ENCODE data around the gene MPLKIP. TPM values are rescaled to one million over a fixed set of nuclear protein-coding genes. Genes with fewer than 3 reads are reported as not detected.
A peak's percentile ranks its signal among the peaks of the same experiment; 100 is the strongest.

MPLKIP gene
- total and polyA plus RNA-seq, 2 experiments from 2014 or later, result 44.6 to 51.5 TPM

DNA sequence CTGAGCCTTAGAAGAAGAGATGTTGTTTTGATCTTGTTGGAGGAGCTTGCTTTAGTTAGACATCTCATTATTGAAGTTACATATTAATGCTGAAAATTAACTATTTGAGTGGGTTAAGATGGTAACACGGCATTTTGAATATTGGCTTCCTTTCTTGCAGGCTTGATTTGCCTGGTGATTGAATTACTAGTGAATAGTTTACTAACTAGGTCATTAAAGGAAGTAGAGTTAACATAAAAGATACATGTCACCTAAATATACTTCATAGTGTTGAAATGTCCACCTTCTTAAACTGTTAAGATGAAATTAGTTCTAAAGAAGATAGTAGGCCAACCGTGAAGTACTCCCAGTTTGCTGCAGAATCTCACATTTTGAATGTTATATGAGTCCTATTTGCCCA is 18.5 kb downstream of the MPLKIP start:
- Histone ChIP-seq H3K27me3 (replicated peaks; ENCODE audit: insufficient read depth) (no peaks in the 10 kb centered on the region), H3K9me2 (ENCODE audit: insufficient read depth) (no peaks in the 10 kb centered on the region), H3K27ac (no peak overlapping the region), H3K9me3 (ENCODE audit: low read depth) (no peaks in the 10 kb centered on the region), H3K36me3 (ENCODE audit: low read depth) (no peaks in the 10 kb centered on the region), H3K9ac (no peak overlapping the region), H3F3A (ENCODE audit: insufficient read depth) (no peaks in the 10 kb centered on the region), H2AFZ (no peak overlapping the region), H3K4me1 (ENCODE audit: insufficient read depth) (no peaks in the 10 kb centered on the region), H4K20me1 (ENCODE audit: insufficient read depth) (no peaks in the 10 kb centered on the region), H3K4me3 (no peak overlapping the region), H3K79me2 (ENCODE audit: insufficient read depth) (no peaks in the 10 kb centered on the region), H3K4me2 (ENCODE audit: unreplicated experiment) (no peak overlapping the region)
- in situ Hi-C loops (cut with MboI), result no loop called here
- DNase-seq, result no peak
- WGBS, 2 experiments (ENCODE audit: low coverage in 1 of 2, low lambda C conversion rate in 2 of 2, missing lambda C conversion rate in 2 of 2), result 95 to 98% methylated on average over 2 of the region's 2 CpGs
- TF ChIP-seq EZH2 (IDR thresholded peaks at IDR 0.05; ENCODE audit: insufficient read depth, poor library complexity, severe bottlenecking), result no peak
- TF ChIP-seq EZH2phosphoT487 (IDR thresholded peaks at IDR 0.05; ENCODE audit: insufficient read depth, low read depth), result no peak

DNA sequence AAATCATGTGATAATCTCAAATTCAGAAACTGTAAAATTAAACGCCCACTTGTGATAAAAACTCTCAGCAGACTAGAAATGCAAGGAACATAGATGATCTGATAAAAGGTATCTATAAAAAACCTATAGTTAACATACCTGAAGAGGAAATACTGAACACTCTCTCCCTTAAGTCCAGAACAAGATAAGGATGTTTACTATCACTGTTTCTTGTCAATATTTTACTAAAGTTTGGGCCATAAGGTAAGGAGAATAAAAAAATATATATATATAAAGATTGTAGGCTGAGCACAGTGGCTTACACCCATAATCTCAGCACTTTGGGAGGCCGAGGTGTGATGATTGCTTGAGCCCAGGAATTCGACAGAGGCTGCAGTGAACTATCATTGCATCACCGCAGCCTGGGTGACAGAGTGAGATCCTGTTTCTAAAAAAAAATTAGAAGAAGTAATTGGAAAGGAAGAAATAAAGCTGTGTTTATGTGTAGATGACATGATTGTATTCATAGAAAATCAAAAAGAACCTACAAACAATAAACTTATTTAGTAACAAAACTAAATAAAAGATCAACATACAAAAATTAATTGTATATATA is 28.4 kb downstream of the MPLKIP start:
- Histone ChIP-seq H3F3A (ENCODE audit: insufficient read depth) (no peaks in the 10 kb centered on the region), H3K36me3 (ENCODE audit: low read depth) (peaks cover 6% of the 10 kb centered on the region; the same call in 1 of the 2 replicates), H3K9me2 (ENCODE audit: insufficient read depth) (no peaks in the 10 kb centered on the region), H3K4me2 (ENCODE audit: unreplicated experiment) (no peak overlapping the region), H3K9me3 (ENCODE audit: low read depth) (no peaks in the 10 kb centered on the region), H4K20me1 (ENCODE audit: insufficient read depth) (no peaks in the 10 kb centered on the region), H3K4me3 (no peak overlapping the region), H2AFZ (no peak overlapping the region), H3K9ac (no peak overlapping the region), H3K4me1 (ENCODE audit: insufficient read depth) (no peaks in the 10 kb centered on the region), H3K27me3 (replicated peaks; ENCODE audit: insufficient read depth) (no peaks in the 10 kb centered on the region), H3K27ac (no peak overlapping the region), H3K79me2 (ENCODE audit: insufficient read depth) (peaks cover 19% of the 10 kb centered on the region)
- whole genome bisulfite sequencing, 2 experiments (ENCODE audit: low coverage in 1 of 2, low lambda C conversion rate in 2 of 2, missing lambda C conversion rate in 2 of 2), result 77 to 83% methylated on average over 4 of the region's 4 CpGs
- no peak for TF ChIP-seq EZH2phosphoT487 (IDR thresholded peaks at IDR 0.05; ENCODE audit: insufficient read depth, low read depth)
- DNase-seq, result peak; percentile 15
- in situ Hi-C loops (cut with MboI), result no loop called here

DNA sequence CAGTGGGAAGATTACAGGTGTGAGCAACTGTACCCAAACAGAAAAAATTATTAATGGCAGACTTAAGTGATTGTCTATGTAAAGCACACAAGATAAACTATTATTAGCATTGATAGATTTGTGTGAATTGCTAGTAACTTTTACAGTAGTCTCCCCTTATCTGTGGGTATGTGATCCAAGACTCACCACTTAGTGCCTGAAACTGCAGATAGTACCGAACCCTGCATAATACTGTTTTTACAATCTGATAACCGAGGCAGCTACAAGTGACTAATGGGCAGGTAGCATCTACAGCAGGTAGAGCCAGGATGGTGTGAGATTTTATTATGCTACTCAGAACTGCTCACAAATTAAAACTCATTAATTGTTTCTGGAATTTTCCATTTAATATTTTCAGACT is 31.5 kb downstream of the MPLKIP start:
- in situ Hi-C loops (cut with MboI), result no loop called here
- H3K79me2 ChIP-seq (ENCODE audit: insufficient read depth), result peaks cover 13% of the 10 kb centered on the region; the same call in 1 of the 2 replicates
- H3F3A ChIP-seq (ENCODE audit: insufficient read depth), result no peaks in the 10 kb centered on the region
- H3K4me1 ChIP-seq (ENCODE audit: insufficient read depth), result no peaks in the 10 kb centered on the region
- H3K9me2 ChIP-seq (ENCODE audit: insufficient read depth), result no peaks in the 10 kb centered on the region
- DNase-seq, result no peak
- H3K36me3 ChIP-seq (ENCODE audit: low read depth), result peaks cover 6% of the 10 kb centered on the region; the same call in 1 of the 2 replicates
- no peak overlapping the region for H3K9ac ChIP-seq
- no peak overlapping the region for H3K4me3 ChIP-seq
- TF ChIP-seq EZH2phosphoT487 (IDR thresholded peaks at IDR 0.05; ENCODE audit: insufficient read depth, low read depth), result no peak
- TF ChIP-seq EZH2 (IDR thresholded peaks at IDR 0.05; ENCODE audit: insufficient read depth, poor library complexity, severe bottlenecking), result no peak
- H2AFZ ChIP-seq, result no peak overlapping the region
- H3K27ac ChIP-seq, result no peak overlapping the region
- H3K27me3 ChIP-seq (replicated peaks; ENCODE audit: insufficient read depth), result no peaks in the 10 kb centered on the region
- no peaks in the 10 kb centered on the region for H4K20me1 ChIP-seq (ENCODE audit: insufficient read depth)
- no peaks in the 10 kb centered on the region for H3K9me3 ChIP-seq (ENCODE audit: low read depth)
- 95 to 96% methylated on average over 2 of the region's 2 CpGs for WGBS, 2 experiments (ENCODE audit: low coverage in 1 of 2, low lambda C conversion rate in 2 of 2, missing lambda C conversion rate in 2 of 2)
- H3K4me2 ChIP-seq (ENCODE audit: unreplicated experiment), result no peak overlapping the region

DNA sequence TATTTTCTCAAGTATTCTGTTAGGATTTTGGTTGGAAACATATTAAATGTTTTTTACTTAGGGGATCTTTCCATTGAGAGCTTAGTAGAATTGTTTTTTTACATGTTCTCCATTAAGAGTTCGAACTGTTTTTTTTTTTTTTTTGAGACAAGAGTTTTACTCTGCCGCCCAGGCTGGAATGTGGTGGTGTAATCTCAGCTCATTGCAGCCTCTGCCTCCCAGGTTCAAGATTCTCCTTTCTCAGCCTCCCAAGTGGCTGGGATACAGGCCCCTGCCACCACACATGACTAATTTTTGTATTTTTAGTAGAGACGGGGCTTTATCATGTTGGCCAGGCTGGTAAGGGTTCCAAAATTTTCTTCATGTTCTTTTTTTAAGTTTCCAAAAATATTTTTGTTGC is 33.2 kb downstream of the MPLKIP start:
- H3K9ac ChIP-seq, result no peak overlapping the region
- WGBS, 2 experiments (ENCODE audit: low coverage in 1 of 2, low lambda C conversion rate in 2 of 2, missing lambda C conversion rate in 2 of 2), result 61 to 62% methylated on average over 3 of the region's 3 CpGs
- H4K20me1 ChIP-seq (ENCODE audit: insufficient read depth), result no peaks in the 10 kb centered on the region
- no peaks in the 10 kb centered on the region for H3K9me3 ChIP-seq (ENCODE audit: low read depth)
- no peaks in the 10 kb centered on the region for H3K27me3 ChIP-seq (replicated peaks; ENCODE audit: insufficient read depth)
- TF ChIP-seq EZH2phosphoT487 (IDR thresholded peaks at IDR 0.05; ENCODE audit: insufficient read depth, low read depth) (no peak), EZH2 (IDR thresholded peaks at IDR 0.05; ENCODE audit: insufficient read depth, poor library complexity, severe bottlenecking) (no peak)
- no peak overlapping the region for H3K4me3 ChIP-seq
- in situ Hi-C loops (cut with MboI), result no loop called here
- 0 out of 2 replicates have a peak, but pooled peaks cover 4% of the 10 kb centered on the region for H3K36me3 ChIP-seq (ENCODE audit: low read depth)
- H2AFZ ChIP-seq, result no peak overlapping the region
- no peaks in the 10 kb centered on the region for H3K9me2 ChIP-seq (ENCODE audit: insufficient read depth)
- H3K79me2 ChIP-seq (ENCODE audit: insufficient read depth), result peaks cover 13% of the 10 kb centered on the region; the same call in 1 of the 2 replicates
- no peaks in the 10 kb centered on the region for H3K4me1 ChIP-seq (ENCODE audit: insufficient read depth)
- no peak for DNase-seq
- no peaks in the 10 kb centered on the region for H3F3A ChIP-seq (ENCODE audit: insufficient read depth)
- H3K27ac ChIP-seq, result no peak overlapping the region
- H3K4me2 ChIP-seq (ENCODE audit: unreplicated experiment), result no peak overlapping the region
